Hepatocyte (in vitro differentiated cells): ENCODE measurements around the gene XXYLT1. TPM values are rescaled to one million over a fixed set of nuclear protein-coding genes. Genes with fewer than 3 reads are reported as not detected.

Source experiments
- DNase-seq: peaks from one replicate; pipeline ENCODE4 v3.0.0-alpha.2; 2016; ENCODE audit warnings: low spot score
- H2AFZ ChIP-seq: fragments of 200-600 bp; sonication (generic); 2 replicates; pipeline ENCODE4 v1.6.0; 2016; ENCODE audit warnings: antibody characterized with exemption, mild to moderate bottlenecking
- H3K27ac ChIP-seq: fragments of 200-600 bp; sonication (generic); 2 replicates; pipeline ENCODE4 v1.5.1; 2016; ENCODE audit warnings: mild to moderate bottlenecking
- H3K27me3 ChIP-seq: fragments of 200-600 bp; sonication (generic); 2 replicates; pipeline ENCODE4 v1.6.1; 2016
- H3K36me3 ChIP-seq: fragments of 200-600 bp; sonication (generic); replicated peaks from 2 replicates; pipeline ENCODE4 v1.5.1; 2016; ENCODE audit warnings: low read depth; ENCODE audit not compliant: insufficient read depth
- H3K4me1 ChIP-seq: fragments of 200-600 bp; sonication (generic); 2 replicates; pipeline ENCODE4 v1.5.1; 2016; ENCODE audit warnings: mild to moderate bottlenecking, moderate library complexity; ENCODE audit not compliant: insufficient read depth
- H3K4me2 ChIP-seq: fragments of 200-600 bp; sonication (generic); 2 replicates; pipeline ENCODE4 v1.6.0; 2016
- H3K4me3 ChIP-seq: fragments of 200-600 bp; sonication (generic); 2 replicates; pipeline ENCODE4 v1.5.1; 2016; ENCODE audit warnings: mild to moderate bottlenecking
- H3K79me2 ChIP-seq: fragments of 200-600 bp; sonication (generic); 2 replicates; pipeline ENCODE4 v1.6.0; 2017; ENCODE audit warnings: mild to moderate bottlenecking
- H3K9me2 ChIP-seq: fragments of 200-600 bp; sonication (generic); replicated peaks from 2 replicates; pipeline ENCODE4 v1.6.0; 2017; ENCODE audit warnings: mild to moderate bottlenecking; ENCODE audit not compliant: insufficient read depth
- H3K9me3 ChIP-seq: fragments of 200-600 bp; sonication (generic); 2 replicates; pipeline ENCODE4 v1.5.1; 2016; ENCODE audit warnings: low read depth, mild to moderate bottlenecking
- H4K20me1 ChIP-seq: fragments of 200-600 bp; sonication (generic); 2 replicates; pipeline ENCODE4 v1.6.0; 2016; ENCODE audit warnings: mild to moderate bottlenecking; ENCODE audit not compliant: insufficient read depth, poor library complexity, severe bottlenecking
- CTCF ChIP-seq: fragments of 200-600 bp; sonication (generic); IDR thresholded peaks from 2 replicates; pipeline ENCODE4 v1.5.1; 2016; ENCODE audit warnings: antibody characterized with exemption, mild to moderate bottlenecking; ENCODE audit not compliant: poor library complexity
- EZH2 ChIP-seq: fragments of 200-600 bp; sonication (generic); IDR thresholded peaks from 2 replicates; pipeline ENCODE4 v1.6.1; 2016; ENCODE audit warnings: antibody characterized with exemption, mild to moderate bottlenecking, borderline replicate concordance
- EZH2phosphoT487 ChIP-seq: fragments of 200-600 bp; sonication (generic); IDR thresholded peaks from one replicate; pipeline ENCODE4 v1.6.1; 2018; ENCODE audit warnings: antibody characterized with exemption, mild to moderate bottlenecking, low read depth, moderate library complexity; ENCODE audit not compliant: unreplicated experiment, severe bottlenecking
- WGBS: methylation state at CpG from one replicate; pipeline ENCODE4 v1.1.6; 2016; ENCODE audit warnings: low lambda C conversion rate; ENCODE audit errors: missing lambda C conversion rate; 5-methylcytosine and 5-hydroxymethylcytosine counted together
- polyA plus RNA-seq: library from polyadenylated mRNA; unstranded; fragments of >200 nt; fragmentation: Nextera tagmentation; extraction: Ambion mirVana; gene quantifications from 2 replicates; pipeline ENCODE4 v1.2.1, GENCODE V29; 2016
- total RNA-seq: library from RNA; depleted of rRNA; stranded (reverse); fragments of >200 nt; gene quantifications from 2 replicates; pipeline ENCODE4 v1.2.3, GENCODE V29; 2014

Gene XXYLT1
- total and polyA plus RNA-seq, 2 experiments from 2014 or later, result 20.9 to 25.6 TPM

- Histone ChIP-seq H3K27ac (no peak overlapping the region), H3K4me3 (no peak overlapping the region), H3K4me2 (no peak overlapping the region), H3K36me3 (no peaks in the 10 kb centered on the region), H3K4me1 (peaks cover 24% of the 10 kb centered on the region), H3K9me2 (no peaks in the 10 kb centered on the region), H3K79me2 (peaks cover 60% of the 10 kb centered on the region), H2AFZ (no peak overlapping the region), H3K27me3 (no peaks in the 10 kb centered on the region), H4K20me1 (no peaks in the 10 kb centered on the region), H3K9me3 (no peaks in the 10 kb centered on the region)
- TF ChIP-seq CTCF, result no peak
- TF ChIP-seq EZH2phosphoT487, result no peak
- TF ChIP-seq EZH2, result no peak
- DNase-seq, result no peak
- 89% methylated on average over 22 of the region's 22 CpGs for WGBS
These were observed 15.1 kb downstream of the XXYLT1 start for GRCh38 chr3:195255571-195256501.

DNA sequence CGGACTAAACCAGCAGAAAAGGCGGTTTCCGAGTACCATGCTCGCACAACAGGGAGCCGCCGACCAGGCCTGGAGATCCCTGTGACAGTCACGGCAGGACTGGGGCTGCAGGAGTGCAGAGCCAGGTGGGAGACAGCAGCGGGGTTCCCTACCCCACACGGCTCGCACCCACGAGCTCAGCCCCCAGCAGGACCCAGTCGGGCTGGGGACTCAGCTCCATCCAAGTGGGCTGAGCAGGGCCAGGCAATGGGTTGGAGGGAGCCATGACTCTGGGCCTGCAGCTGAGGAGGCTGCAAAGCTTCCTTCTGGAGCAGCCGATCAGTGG lies 15.8 kb downstream of the XXYLT1 start:
- no peaks in the 10 kb centered on the region for H3K9me3 ChIP-seq
- no peak overlapping the region for H3K4me2 ChIP-seq
- DNase-seq, result no peak
- H2AFZ ChIP-seq, result no peak overlapping the region
- WGBS, result 92% methylated on average over 13 of the region's 13 CpGs
- peaks cover 22% of the 10 kb centered on the region for H3K4me1 ChIP-seq
- no peak overlapping the region for H3K4me3 ChIP-seq
- H4K20me1 ChIP-seq, result no peaks in the 10 kb centered on the region
- no peaks in the 10 kb centered on the region for H3K9me2 ChIP-seq
- H3K27ac ChIP-seq, result no peak overlapping the region
- H3K79me2 ChIP-seq, result peaks cover 61% of the 10 kb centered on the region
- TF ChIP-seq CTCF (no peak), EZH2 (no peak)
- H3K27me3 ChIP-seq, result no peaks in the 10 kb centered on the region
- no peaks in the 10 kb centered on the region for H3K36me3 ChIP-seq

DNA sequence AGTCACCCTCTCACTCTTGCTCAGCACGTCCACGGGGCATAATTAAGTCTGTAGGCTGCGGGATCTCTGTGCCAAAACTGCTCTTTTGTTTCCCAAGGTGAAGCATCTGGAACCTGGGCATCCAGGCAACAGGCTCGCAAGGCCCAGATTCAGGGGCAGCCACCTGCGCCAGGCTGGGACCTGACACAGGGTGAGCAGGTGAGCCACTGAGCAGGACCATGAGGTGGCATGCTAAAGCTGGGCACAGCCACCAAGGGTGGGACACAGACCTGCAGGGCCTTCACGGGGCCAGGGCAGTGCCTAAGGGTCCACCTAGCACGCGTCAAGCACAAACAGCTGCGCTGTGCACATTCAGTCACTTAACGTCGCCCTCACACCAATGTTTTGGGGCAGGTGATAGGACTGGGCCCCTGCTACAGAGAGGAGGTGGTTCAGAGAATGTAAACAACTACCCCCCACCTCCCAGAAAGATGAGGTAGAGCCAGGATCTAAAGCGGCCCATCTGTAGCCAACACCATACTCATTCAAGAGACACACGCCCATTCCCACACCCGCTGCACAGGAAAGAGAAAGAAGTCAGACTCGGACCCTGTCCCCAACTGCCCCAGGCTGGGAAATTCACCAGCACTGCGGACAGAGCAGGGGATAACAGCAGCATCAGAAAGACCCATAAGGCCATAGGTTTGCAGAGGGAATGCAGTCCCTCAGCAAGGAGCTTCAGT lies 16.3 kb downstream of the XXYLT1 start:
- TF ChIP-seq CTCF (no peak), EZH2 (no peak), EZH2phosphoT487 (no peak)
- Histone ChIP-seq H3K27me3 (no peaks in the 10 kb centered on the region), H3K4me2 (no peak overlapping the region), H3K36me3 (no peaks in the 10 kb centered on the region), H3K4me3 (no peak overlapping the region), H2AFZ (no peak overlapping the region), H3K4me1 (peaks cover 21% of the 10 kb centered on the region), H3K27ac (no peak overlapping the region), H4K20me1 (no peaks in the 10 kb centered on the region), H3K9me2 (no peaks in the 10 kb centered on the region), H3K79me2 (peaks cover 65% of the 10 kb centered on the region), H3K9me3 (no peaks in the 10 kb centered on the region)
- DNase-seq, result no peak
- WGBS, result 92% methylated on average over 16 of the region's 16 CpGs
